Raji (cell line): ENCODE measurements around the gene RASL11A.

ENCODE experiments used
- POLR2A ChIP-seq: IDR thresholded peaks from 2 replicates; pipeline ENCODE4 v1.6.1; 2011; ENCODE audit warnings: low read depth, low read length, control low read depth; ENCODE audit not compliant: insufficient read depth

The RASL11A gene

GRCh38 chr13:27270594-27271520, at the start of gene RASL11A:
RASL11A (plus strand) TSS chr13:27270830; CDS start chr13:27270945, 115 bp downstream.
- TF ChIP-seq POLR2A, result peak; percentile 39; the same call in 1 of the 2 replicates

- peak; percentile 17; the same call in 1 of the 2 replicates for TF ChIP-seq POLR2A
Measured at GRCh38 chr13:27222100-27222499, 48.5 kb upstream of the RASL11A start.

GRCh38 chr13:27226991-27227390, 43.6 kb upstream of the RASL11A start:
- TF ChIP-seq POLR2A, result peak; percentile 28; the same call in 1 of the 2 replicates

- TF ChIP-seq POLR2A, result no peak
Measured at GRCh38 chr13:27228131-27228530, 42.5 kb upstream of the RASL11A start.

- no peak for TF ChIP-seq POLR2A
Measured at GRCh38 chr13:27229642-27230041, 41.0 kb upstream of the RASL11A start.

- no peak for TF ChIP-seq POLR2A
Measured at GRCh38 chr13:27233964-27234363, 36.7 kb upstream of the RASL11A start.

GRCh38 chr13:27236478-27236877, 34.2 kb upstream of the RASL11A start:
- no peak for TF ChIP-seq POLR2A

- no peak for TF ChIP-seq POLR2A
Measured at GRCh38 chr13:27242702-27243101, 27.9 kb upstream of the RASL11A start.

- TF ChIP-seq POLR2A, result no peak
Measured at GRCh38 chr13:27245610-27246009, 25.0 kb upstream of the RASL11A start.

GRCh38 chr13:27250833-27251165, 19.8 kb upstream of the RASL11A start:
- no peak for TF ChIP-seq POLR2A

GRCh38 chr13:27251166-27252091, 19.2 kb upstream of the RASL11A start, which contains the start of gene RPL21:
RPL21 (plus strand) TSS chr13:27251558; CDS start chr13:27253777, 2,219 bp downstream.
- peak; percentile 92 for TF ChIP-seq POLR2A

GRCh38 chr13:27252467-27252866, 18.2 kb upstream of the RASL11A start:
- no peak for TF ChIP-seq POLR2A

GRCh38 chr13:27257233-27257568, 13.4 kb upstream of the RASL11A start:
- TF ChIP-seq POLR2A, result no peak

- no peak for TF ChIP-seq POLR2A
Measured at GRCh38 chr13:27257648-27258253, 12.9 kb upstream of the RASL11A start.

GRCh38 chr13:27258637-27259386, 11.8 kb upstream of the RASL11A start:
- TF ChIP-seq POLR2A, result no peak

GRCh38 chr13:27259831-27260230, 10.8 kb upstream of the RASL11A start:
- no peak for TF ChIP-seq POLR2A
